Uterus (tissue), 2 donors: ENCODE measurements around the gene SLC35G1.

Experiments
- POLR2A ChIP-seq, 2 donors: fragments of 450-650 bp; IDR thresholded peaks; one replicate each; pipeline ENCODE4 v1.6.1; 2016; ENCODE audit warnings: antibody characterized with exemption in 2 of 2, mild to moderate bottlenecking in 1 of 2, moderate library complexity in 1 of 2
- TF ChIP-seq, protein P1 (sequence below), 4 experiments: fragments of 200-600 bp in 2 of 4; fragments of 450-650 bp in 2 of 4; sonication (generic) in 2 of 4; IDR thresholded peaks; one replicate each; pipeline ENCODE4 v1.5.1; 2016 to 2019; ENCODE audit warnings: antibody characterized with exemption in 4 of 4, mild to moderate bottlenecking in 2 of 4, moderate library complexity in 1 of 4

DNA sequence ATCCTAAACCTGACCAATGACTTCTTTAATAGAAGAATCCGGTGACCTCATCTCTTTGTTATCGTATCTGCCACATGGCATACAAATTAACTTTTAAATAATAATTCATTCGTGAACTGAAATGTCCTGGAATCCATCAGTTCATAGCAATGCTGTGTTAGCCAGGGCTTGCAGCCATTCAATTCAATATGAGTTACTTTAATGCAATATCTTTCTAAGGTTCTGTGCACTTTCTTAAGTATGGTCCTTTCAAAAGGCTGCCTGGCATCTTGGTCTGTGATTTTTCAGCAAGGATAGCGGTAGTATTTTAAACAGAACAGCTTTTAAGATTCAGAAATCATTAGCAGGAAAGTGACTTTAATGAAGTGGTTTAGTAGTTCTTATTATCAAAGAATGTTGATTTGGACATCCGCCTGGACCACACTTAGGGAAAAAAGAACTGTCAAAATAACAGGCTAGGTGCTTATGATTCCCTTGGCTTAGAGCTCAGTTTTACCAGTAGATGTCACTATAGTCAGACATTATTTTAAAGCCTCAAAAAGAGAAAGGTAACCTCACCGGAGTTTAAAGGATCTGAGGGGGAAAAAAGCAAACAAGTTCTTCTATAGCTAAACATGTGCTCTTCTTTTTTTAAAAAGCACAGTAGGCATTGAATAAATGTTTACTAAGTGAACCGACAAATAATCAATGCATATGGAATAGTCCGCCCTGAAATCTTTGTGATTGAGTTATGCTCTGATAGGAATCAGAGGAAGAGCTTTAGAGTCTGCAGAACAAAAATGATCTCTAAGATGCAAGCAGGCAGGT is 22.7 kb downstream of the SLC35G1 start:
- TF ChIP-seq, protein P1, sequence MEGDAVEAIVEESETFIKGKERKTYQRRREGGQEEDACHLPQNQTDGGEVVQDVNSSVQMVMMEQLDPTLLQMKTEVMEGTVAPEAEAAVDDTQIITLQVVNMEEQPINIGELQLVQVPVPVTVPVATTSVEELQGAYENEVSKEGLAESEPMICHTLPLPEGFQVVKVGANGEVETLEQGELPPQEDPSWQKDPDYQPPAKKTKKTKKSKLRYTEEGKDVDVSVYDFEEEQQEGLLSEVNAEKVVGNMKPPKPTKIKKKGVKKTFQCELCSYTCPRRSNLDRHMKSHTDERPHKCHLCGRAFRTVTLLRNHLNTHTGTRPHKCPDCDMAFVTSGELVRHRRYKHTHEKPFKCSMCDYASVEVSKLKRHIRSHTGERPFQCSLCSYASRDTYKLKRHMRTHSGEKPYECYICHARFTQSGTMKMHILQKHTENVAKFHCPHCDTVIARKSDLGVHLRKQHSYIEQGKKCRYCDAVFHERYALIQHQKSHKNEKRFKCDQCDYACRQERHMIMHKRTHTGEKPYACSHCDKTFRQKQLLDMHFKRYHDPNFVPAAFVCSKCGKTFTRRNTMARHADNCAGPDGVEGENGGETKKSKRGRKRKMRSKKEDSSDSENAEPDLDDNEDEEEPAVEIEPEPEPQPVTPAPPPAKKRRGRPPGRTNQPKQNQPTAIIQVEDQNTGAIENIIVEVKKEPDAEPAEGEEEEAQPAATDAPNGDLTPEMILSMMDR (IDR thresholded peaks at IDR 0.05): peak; percentile 59 to 66 (median 64)
- TF ChIP-seq POLR2A (IDR thresholded peaks at IDR 0.05): no peak
